ENCODE results near the gene RAPGEF2.

GRCh38 chr4:159312236-159312635 lies 209.4 kb downstream of the RAPGEF2 start:
- TF ChIP-seq POLR2AphosphoS5 (IDR thresholded peaks at IDR 0.05) (no peak), CTCF (IDR thresholded peaks at IDR 0.05) (no peak)

All from breast epithelium (tissue), 3 donors.